CD8-positive, alpha-beta memory T cell (primary cell): Measurements from ENCODE around the gene TNFRSF11A. TPM values are rescaled to one million over a fixed set of nuclear protein-coding genes. Genes with fewer than 3 reads are reported as not detected.

Experiments
- CTCF ChIA-PET: fragments of 350-600 bp; sonication (Branson Sonifier 250); formaldehyde crosslinking; loops from one replicate; lab custom pipeline; 2021; ENCODE audit warnings: antibody characterized with exemption; lab: Charles Lee
- POLR2A ChIA-PET: fragments of 350-600 bp; sonication (Branson Sonifier 250); formaldehyde crosslinking; loops from one replicate; lab custom pipeline; 2021; ENCODE audit warnings: antibody characterized with exemption; lab: Charles Lee
- DNase-seq, 5 donors: peaks; one replicate each; pipeline versions ENCODE4 v3.0.0 to v3.0.0-alpha.2; 2020 to 2022; ENCODE audit warnings: mixed read lengths in 1 of 5
- H3K27ac ChIP-seq: one replicate; pipeline ENCODE4 v1.7.0; 2013; ENCODE audit warnings: low read depth, mild to moderate bottlenecking, low read length, moderate library complexity
- H3K27me3 ChIP-seq: 2 replicates; pipeline ENCODE4 v1.7.0; 2013; ENCODE audit warnings: low read length, mild to moderate bottlenecking; ENCODE audit not compliant: insufficient read depth, poor library complexity, severe bottlenecking
- H3K36me3 ChIP-seq: 2 replicates; pipeline ENCODE4 v1.7.0; 2013; ENCODE audit warnings: mild to moderate bottlenecking, low read length, moderate library complexity; ENCODE audit not compliant: insufficient read depth
- H3K4me1 ChIP-seq: 2 replicates; pipeline ENCODE4 v1.7.0; 2013; ENCODE audit warnings: mild to moderate bottlenecking, low read length, moderate library complexity; ENCODE audit not compliant: insufficient read depth
- H3K4me3 ChIP-seq: 2 replicates; pipeline ENCODE4 v1.7.0; 2013; ENCODE audit warnings: mild to moderate bottlenecking, low read length
- H3K9me3 ChIP-seq: 2 replicates; pipeline ENCODE4 v1.7.0; 2013; ENCODE audit warnings: mild to moderate bottlenecking, low read length
- H3K27ac Mint-ChIP-seq, 8 donors: one replicate each; pipeline ENCODE4 v1.8.0; 2020 to 2021; ENCODE audit warnings: mixed read lengths in 8 of 8, mild to moderate bottlenecking in 6 of 8, inconsistent platforms in 3 of 8, moderate library complexity in 3 of 8
- H3K27me3 Mint-ChIP-seq, 2 donors: one replicate each; pipeline ENCODE4 v1.8.0; 2020 to 2021; ENCODE audit warnings: mixed read lengths in 2 of 2, mild to moderate bottlenecking in 1 of 2, moderate library complexity in 1 of 2
- H3K36me3 Mint-ChIP-seq, 3 donors: one replicate each; pipeline ENCODE4 v1.8.0; 2020 to 2021; ENCODE audit warnings: mixed read lengths in 3 of 3, inconsistent platforms in 1 of 3, mild to moderate bottlenecking in 1 of 3
- H3K4me1 Mint-ChIP-seq, 3 donors: one replicate each; pipeline ENCODE4 v1.8.0; 2020 to 2021; ENCODE audit warnings: mixed read lengths in 3 of 3, inconsistent platforms in 1 of 3, mild to moderate bottlenecking in 1 of 3
- H3K4me3 Mint-ChIP-seq, 7 donors: one replicate each; pipeline ENCODE4 v1.8.0; 2020 to 2021; ENCODE audit warnings: mixed read lengths in 7 of 7, mild to moderate bottlenecking in 6 of 7, moderate library complexity in 4 of 7, inconsistent platforms in 2 of 7
- H3K9me3 Mint-ChIP-seq, 5 donors: one replicate each; pipeline ENCODE4 v1.8.0; 2020 to 2022; ENCODE audit warnings: mixed read lengths in 5 of 5, mild to moderate bottlenecking in 3 of 5, moderate library complexity in 2 of 5, inconsistent platforms in 1 of 5
- polyA plus RNA-seq: library from polyadenylated mRNA; unstranded; fragments of 300-500 nt; fragmentation: Illumina TruSeq; gene quantifications from one replicate; pipeline ENCODE4 v1.2.3, GENCODE V29; 2021
- total RNA-seq, 2 experiments: library from RNA; stranded (reverse); gene quantifications; one replicate each; pipeline ENCODE4 v1.2.3, GENCODE V29; 2021

Gene TNFRSF11A
- total and polyA plus RNA-seq, 3 experiments from 2014 or later, result 0.12 to 3.1 (median 2.5) TPM

- peaks cover 8 to 19% of the 10 kb centered on the region in 2 donors for H3K27me3 Mint-ChIP-seq
- no peaks in the 10 kb centered on the region for H3K9me3 Mint-ChIP-seq
- Histone ChIP-seq H3K27me3 (no peaks in the 10 kb centered on the region), H3K9me3 (no peaks in the 10 kb centered on the region), H3K4me3 (no peak overlapping the region), H3K4me1 (no peaks in the 10 kb centered on the region), H3K27ac (no peak overlapping the region), H3K36me3 (no peaks in the 10 kb centered on the region)
- H3K4me3 Mint-ChIP-seq, result no peak overlapping the region
- ChIA-PET CTCF (interaction anchor here (0.9 kb wide), 1 partner anchor 146 kb away, joined by 3 read pairs; no protein-coding TSS in a partner anchor), POLR2A (interaction anchor here (1.0 kb wide), 1 partner anchor 84 kb away, joined by 10 read pairs; no protein-coding TSS in a partner anchor)
- H3K4me1 Mint-ChIP-seq, result no peaks in the 10 kb centered on the region
- H3K27ac Mint-ChIP-seq, result no peak overlapping the region
- DNase-seq, result no peak
- no peaks in the 10 kb centered on the region for H3K36me3 Mint-ChIP-seq
Observed at GRCh38 chr18:62437235-62438017, 112.3 kb downstream of the TNFRSF11A start.

- H3K4me1 Mint-ChIP-seq, result no peaks in the 10 kb centered on the region
Observed at GRCh38 chr18:62438018-62438329, 112.9 kb downstream of the TNFRSF11A start.

GRCh38 chr18:62438402-62438801 lies 113.3 kb downstream of the TNFRSF11A start:
- Mint-ChIP-seq H3K4me1 (no peaks in the 10 kb centered on the region), H3K27ac (no peak overlapping the region), H3K9me3 (no peaks in the 10 kb centered on the region), H3K27me3 (peaks cover 8 to 26% of the 10 kb centered on the region in 2 donors), H3K4me3 (no peak overlapping the region), H3K36me3 (no peaks in the 10 kb centered on the region)
- no peak for DNase-seq
- ChIA-PET POLR2A (no interaction called here), CTCF (no interaction called here)
- H3K36me3 ChIP-seq, result no peaks in the 10 kb centered on the region
- no peaks in the 10 kb centered on the region for H3K4me1 ChIP-seq
- no peak overlapping the region for H3K4me3 ChIP-seq
- H3K27me3 ChIP-seq, result no peaks in the 10 kb centered on the region
- H3K9me3 ChIP-seq, result no peaks in the 10 kb centered on the region
- H3K27ac ChIP-seq, result no peak overlapping the region

More at GRCh38 chr18:62438018-62438329, 112.9 kb downstream of the TNFRSF11A start:
- Mint-ChIP-seq H3K27ac (no peak overlapping the region), H3K9me3 (no peaks in the 10 kb centered on the region), H3K36me3 (no peaks in the 10 kb centered on the region), H3K4me3 (no peak overlapping the region), H3K27me3 (peaks cover 8 to 24% of the 10 kb centered on the region in 2 donors)
- Histone ChIP-seq H3K4me3 (no peak overlapping the region), H3K27me3 (no peaks in the 10 kb centered on the region), H3K9me3 (no peaks in the 10 kb centered on the region), H3K4me1 (no peaks in the 10 kb centered on the region), H3K36me3 (no peaks in the 10 kb centered on the region), H3K27ac (no peak overlapping the region)
- ChIA-PET CTCF (no interaction called here), POLR2A (no interaction called here)
- no peak for DNase-seq

GRCh38 chr18:62438866-62439265 lies 113.8 kb downstream of the TNFRSF11A start:
- Histone ChIP-seq H3K27ac (no peak overlapping the region), H3K27me3 (no peaks in the 10 kb centered on the region), H3K36me3 (no peaks in the 10 kb centered on the region), H3K4me1 (no peaks in the 10 kb centered on the region), H3K9me3 (no peaks in the 10 kb centered on the region), H3K4me3 (no peak overlapping the region)
- H3K9me3 Mint-ChIP-seq, result no peaks in the 10 kb centered on the region
- H3K4me3 Mint-ChIP-seq, result no peak overlapping the region
- CTCF ChIA-PET, result no interaction called here
- POLR2A ChIA-PET, result no interaction called here
- H3K27me3 Mint-ChIP-seq, result peaks cover 8 to 26% of the 10 kb centered on the region in 2 donors
- no peak overlapping the region for H3K27ac Mint-ChIP-seq
- DNase-seq, result no peak
- H3K4me1 Mint-ChIP-seq, result no peaks in the 10 kb centered on the region
- H3K36me3 Mint-ChIP-seq, result no peaks in the 10 kb centered on the region

Other genes with a start within 250 kb of the TNFRSF11A start
- 10 to 100 TPM; 23.2 to 24.2 TPM for gene PIGN, start 138.3 kb upstream of the TNFRSF11A start, total RNA-seq
- 11.4 TPM for gene PIGN, start 138.3 kb upstream of the TNFRSF11A start, polyA plus RNA-seq
- gene RELCH, start 138.1 kb upstream of the TNFRSF11A start, total RNA-seq, result 10 to 100 TPM; 19.6 TPM
- 7.4 TPM for gene RELCH, start 138.1 kb upstream of the TNFRSF11A start, polyA plus RNA-seq
- gene ZCCHC2, start 197.7 kb downstream of the TNFRSF11A start, total RNA-seq, result 10 to 100 TPM; 36.4 to 37.9 TPM
- 2.9 TPM for gene ZCCHC2, start 197.7 kb downstream of the TNFRSF11A start, polyA plus RNA-seq